Activated CD4-positive, alpha-beta T cell treated with anti-CD3 and anti-CD28 coated beads, Interleukin-2, amount 10 ng/mL, durations not matched to agents 7 days and 5 days (primary cell): ENCODE measurements around the gene C10orf71. TPM values are rescaled to one million over a fixed set of nuclear protein-coding genes. Genes with fewer than 3 reads are reported as not detected.
A peak's percentile ranks its signal among the peaks of the same experiment; 100 is the strongest.

ENCODE experiments used
- CTCF ChIA-PET: fragments of 350-600 bp; sonication (Branson Sonifier 250); formaldehyde crosslinking; loops from one replicate; lab custom pipeline; 2021; ENCODE audit warnings: antibody characterized with exemption; lab: Charles Lee
- POLR2A ChIA-PET: fragments of 350-600 bp; sonication (Branson Sonifier 250); formaldehyde crosslinking; loops from one replicate; lab custom pipeline; 2021; ENCODE audit warnings: antibody characterized with exemption; lab: Charles Lee
- DNase-seq: peaks from one replicate; pipeline ENCODE4 v3.0.0-alpha.2; 2020
- H3K27ac Mint-ChIP-seq: one replicate; pipeline ENCODE4 v1.8.0; 2021; ENCODE audit warnings: mild to moderate bottlenecking, moderate library complexity, mixed read lengths
- H3K27me3 Mint-ChIP-seq: one replicate; pipeline ENCODE4 v1.8.0; 2021; ENCODE audit warnings: mixed read lengths
- H3K36me3 Mint-ChIP-seq: one replicate; pipeline ENCODE4 v1.8.0; 2021; ENCODE audit warnings: low read depth, mixed read lengths
- H3K4me1 Mint-ChIP-seq: one replicate; pipeline ENCODE4 v1.8.0; 2021; ENCODE audit warnings: mixed read lengths
- H3K4me3 Mint-ChIP-seq: one replicate; pipeline ENCODE4 v1.8.0; 2021; ENCODE audit warnings: mild to moderate bottlenecking, moderate library complexity, mixed read lengths
- H3K9me3 Mint-ChIP-seq: one replicate; pipeline ENCODE4 v1.8.0; 2021; ENCODE audit warnings: mixed read lengths
- total RNA-seq, 2 experiments: library from RNA; stranded (reverse); gene quantifications; one replicate each; pipeline ENCODE4 v1.2.3, GENCODE V29; 2021

Gene C10orf71
- total RNA-seq, 2 experiments from 2014 or later: not detected

GRCh38 chr10:49328401-49329145 lies 29.6 kb downstream of the C10orf71 start:
- Mint-ChIP-seq H3K27me3 (no peaks in the 10 kb centered on the region), H3K27ac (no peak overlapping the region), H3K36me3 (no peaks in the 10 kb centered on the region), H3K4me1 (no peaks in the 10 kb centered on the region), H3K9me3 (peaks cover 4% of the 10 kb centered on the region), H3K4me3 (no peak overlapping the region)
- DNase-seq: no peak
- ChIA-PET CTCF (no interaction called here), POLR2A (no interaction called here)

GRCh38 chr10:49329146-49329505 lies 30.2 kb downstream of the C10orf71 start:
- Mint-ChIP-seq H3K36me3 (no peaks in the 10 kb centered on the region), H3K27me3 (no peaks in the 10 kb centered on the region), H3K4me3 (no peak overlapping the region), H3K4me1 (no peaks in the 10 kb centered on the region), H3K27ac (no peak overlapping the region), H3K9me3 (peaks cover 9% of the 10 kb centered on the region)
- CTCF ChIA-PET: no interaction called here
- DNase-seq: no peak
- POLR2A ChIA-PET: no interaction called here

- no peak for DNase-seq
- POLR2A ChIA-PET: no interaction called here
- H3K27ac Mint-ChIP-seq: no peak overlapping the region
- no peak overlapping the region for H3K4me3 Mint-ChIP-seq
- H3K9me3 Mint-ChIP-seq: peaks cover 17% of the 10 kb centered on the region
- CTCF ChIA-PET: no interaction called here
- H3K27me3 Mint-ChIP-seq: no peaks in the 10 kb centered on the region
- H3K36me3 Mint-ChIP-seq: peaks cover 1% of the 10 kb centered on the region
- H3K4me1 Mint-ChIP-seq: peaks cover 6% of the 10 kb centered on the region
These were observed 31.2 kb downstream of the C10orf71 start for GRCh38 chr10:49330127-49330665.

- peaks cover 8% of the 10 kb centered on the region for H3K36me3 Mint-ChIP-seq
- peaks cover 26% of the 10 kb centered on the region for H3K9me3 Mint-ChIP-seq
- ChIA-PET POLR2A (no interaction called here), CTCF (no interaction called here)
- DNase-seq: no peak
- H3K4me1 Mint-ChIP-seq: peaks cover 16% of the 10 kb centered on the region
- no peaks in the 10 kb centered on the region for H3K27me3 Mint-ChIP-seq
- H3K4me3 Mint-ChIP-seq: no peak overlapping the region
- no peak overlapping the region for H3K27ac Mint-ChIP-seq
These were observed 32.5 kb downstream of the C10orf71 start for GRCh38 chr10:49331431-49331830.

GRCh38 chr10:49332333-49332732 lies 33.4 kb downstream of the C10orf71 start:
- POLR2A ChIA-PET: no interaction called here
- Mint-ChIP-seq H3K36me3 (peaks cover 8% of the 10 kb centered on the region), H3K9me3 (peaks cover 26% of the 10 kb centered on the region), H3K4me1 (peaks cover 16% of the 10 kb centered on the region), H3K4me3 (no peak overlapping the region), H3K27me3 (no peaks in the 10 kb centered on the region), H3K27ac (no peak overlapping the region)
- no peak for DNase-seq
- CTCF ChIA-PET: no interaction called here

GRCh38 chr10:49332768-49333167 lies 33.8 kb downstream of the C10orf71 start:
- no peak for DNase-seq
- Mint-ChIP-seq H3K4me1 (peaks cover 16% of the 10 kb centered on the region), H3K27ac (no peak overlapping the region), H3K27me3 (no peaks in the 10 kb centered on the region), H3K9me3 (peaks cover 26% of the 10 kb centered on the region), H3K4me3 (no peak overlapping the region), H3K36me3 (peaks cover 8% of the 10 kb centered on the region)
- POLR2A ChIA-PET: no interaction called here
- CTCF ChIA-PET: no interaction called here

- CTCF ChIA-PET: no interaction called here
- Mint-ChIP-seq H3K9me3 (peaks cover 26% of the 10 kb centered on the region), H3K27ac (no peak overlapping the region), H3K4me1 (peaks cover 16% of the 10 kb centered on the region), H3K36me3 (peaks cover 8% of the 10 kb centered on the region), H3K4me3 (no peak overlapping the region), H3K27me3 (no peaks in the 10 kb centered on the region)
- DNase-seq: no peak
- POLR2A ChIA-PET: no interaction called here
These were observed 34.2 kb downstream of the C10orf71 start for GRCh38 chr10:49333192-49333591.

GRCh38 chr10:49334964-49335363 lies 36.0 kb downstream of the C10orf71 start:
- Mint-ChIP-seq H3K9me3 (peaks cover 26% of the 10 kb centered on the region), H3K4me3 (peak overlapping the region; percentile 18), H3K4me1 (peaks cover 16% of the 10 kb centered on the region), H3K27me3 (peaks cover 5% of the 10 kb centered on the region), H3K27ac (peak overlapping the region; percentile 77), H3K36me3 (peaks cover 8% of the 10 kb centered on the region)
- ChIA-PET POLR2A (no interaction called here), CTCF (no interaction called here)
- DNase-seq: no peak

- peaks cover 26% of the 10 kb centered on the region for H3K9me3 Mint-ChIP-seq
- ChIA-PET CTCF (no interaction called here), POLR2A (no interaction called here)
- peak overlapping the region; percentile 77 for H3K27ac Mint-ChIP-seq
- no peak for DNase-seq
- peaks cover 5% of the 10 kb centered on the region for H3K27me3 Mint-ChIP-seq
- H3K4me1 Mint-ChIP-seq: peaks cover 16% of the 10 kb centered on the region
- H3K36me3 Mint-ChIP-seq: peaks cover 8% of the 10 kb centered on the region
- H3K4me3 Mint-ChIP-seq: peak overlapping the region; percentile 18
These were observed 36.5 kb downstream of the C10orf71 start for GRCh38 chr10:49335364-49335972.

GRCh38 chr10:49338604-49339003 lies 39.6 kb downstream of the C10orf71 start:
- POLR2A ChIA-PET: no interaction called here
- no peak for DNase-seq
- CTCF ChIA-PET: no interaction called here
- Mint-ChIP-seq H3K4me3 (no peak overlapping the region), H3K36me3 (peaks cover 8% of the 10 kb centered on the region), H3K4me1 (peaks cover 16% of the 10 kb centered on the region), H3K27ac (no peak overlapping the region), H3K9me3 (peaks cover 22% of the 10 kb centered on the region), H3K27me3 (peaks cover 5% of the 10 kb centered on the region)

- POLR2A ChIA-PET: no interaction called here
- H3K4me3 Mint-ChIP-seq: no peak overlapping the region
- H3K4me1 Mint-ChIP-seq: no peaks in the 10 kb centered on the region
- H3K36me3 Mint-ChIP-seq: no peaks in the 10 kb centered on the region
- H3K9me3 Mint-ChIP-seq: no peaks in the 10 kb centered on the region
- DNase-seq: no peak
- CTCF ChIA-PET: no interaction called here
- H3K27me3 Mint-ChIP-seq: peaks cover 11% of the 10 kb centered on the region
- H3K27ac Mint-ChIP-seq: no peak overlapping the region
These were observed 45.9 kb downstream of the C10orf71 start for GRCh38 chr10:49344840-49345239.

GRCh38 chr10:49347342-49347741 lies 48.4 kb downstream of the C10orf71 start:
- Mint-ChIP-seq H3K27ac (no peak overlapping the region), H3K9me3 (no peaks in the 10 kb centered on the region), H3K36me3 (no peaks in the 10 kb centered on the region), H3K27me3 (peaks cover 11% of the 10 kb centered on the region), H3K4me3 (no peak overlapping the region), H3K4me1 (no peaks in the 10 kb centered on the region)
- DNase-seq: no peak
- ChIA-PET POLR2A (no interaction called here), CTCF (no interaction called here)

GRCh38 chr10:49347827-49348226 lies 48.9 kb downstream of the C10orf71 start:
- no peaks in the 10 kb centered on the region for H3K9me3 Mint-ChIP-seq
- no peak for DNase-seq
- peaks cover 11% of the 10 kb centered on the region for H3K27me3 Mint-ChIP-seq
- no peak overlapping the region for H3K4me3 Mint-ChIP-seq
- CTCF ChIA-PET: no interaction called here
- POLR2A ChIA-PET: no interaction called here
- no peak overlapping the region for H3K27ac Mint-ChIP-seq
- no peaks in the 10 kb centered on the region for H3K4me1 Mint-ChIP-seq
- no peaks in the 10 kb centered on the region for H3K36me3 Mint-ChIP-seq
